NAMALWA (cell line): ENCODE measurements around the gene PDK2.

ENCODE experiments used
- DNase-seq: peaks from one replicate; pipeline ENCODE4 v3.0.0-alpha.2; 2015; ENCODE audit warnings: low spot score

PDK2 gene

DNA sequence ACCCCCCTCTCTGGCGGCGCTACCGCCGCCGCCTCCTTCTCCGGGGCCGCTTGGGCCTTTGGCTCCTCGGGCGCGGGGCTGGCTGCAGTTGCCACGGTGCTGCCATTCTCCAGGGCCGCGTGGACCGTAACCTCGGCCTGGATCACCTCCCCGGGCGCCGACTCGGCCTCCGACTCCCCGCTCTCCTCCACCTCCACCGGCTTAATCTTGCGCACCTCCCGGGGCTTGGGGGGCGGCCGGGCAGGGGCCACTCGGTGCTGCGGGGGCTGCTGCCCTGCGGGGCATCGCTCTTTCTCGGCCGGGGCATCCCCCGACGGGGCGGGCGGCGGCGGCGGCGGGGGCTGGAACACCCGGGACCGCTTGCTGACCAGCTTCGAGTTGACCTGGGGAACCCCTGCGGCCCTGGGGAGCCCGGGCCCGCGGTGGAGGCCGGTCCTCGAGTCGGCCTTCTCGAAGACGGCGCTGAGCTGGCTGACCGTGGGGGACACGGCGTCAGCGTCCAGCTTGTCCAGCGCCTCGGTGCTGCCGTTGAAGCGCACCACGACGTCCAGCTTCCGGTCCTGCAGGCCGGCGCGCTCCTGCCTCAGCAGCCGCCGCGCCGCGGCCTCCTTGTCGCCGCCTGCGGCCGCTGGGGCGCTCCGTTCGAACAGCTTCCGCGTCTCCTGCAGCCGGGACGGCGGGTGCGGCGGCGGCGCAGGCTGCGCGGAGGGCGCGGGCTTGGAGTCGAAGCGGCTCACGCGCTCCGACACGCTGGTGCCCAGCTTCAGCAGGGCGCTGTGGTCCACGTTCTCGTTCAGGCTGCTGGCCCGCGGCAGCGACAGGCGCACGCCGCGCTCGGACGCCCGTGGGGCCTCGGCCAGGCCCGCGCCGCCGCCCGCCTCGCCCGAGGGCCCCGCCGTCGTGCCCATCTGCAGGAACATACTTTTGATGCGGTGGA is 54.5 kb downstream of the PDK2 start:
- peak; percentile 63 for DNase-seq

DNA sequence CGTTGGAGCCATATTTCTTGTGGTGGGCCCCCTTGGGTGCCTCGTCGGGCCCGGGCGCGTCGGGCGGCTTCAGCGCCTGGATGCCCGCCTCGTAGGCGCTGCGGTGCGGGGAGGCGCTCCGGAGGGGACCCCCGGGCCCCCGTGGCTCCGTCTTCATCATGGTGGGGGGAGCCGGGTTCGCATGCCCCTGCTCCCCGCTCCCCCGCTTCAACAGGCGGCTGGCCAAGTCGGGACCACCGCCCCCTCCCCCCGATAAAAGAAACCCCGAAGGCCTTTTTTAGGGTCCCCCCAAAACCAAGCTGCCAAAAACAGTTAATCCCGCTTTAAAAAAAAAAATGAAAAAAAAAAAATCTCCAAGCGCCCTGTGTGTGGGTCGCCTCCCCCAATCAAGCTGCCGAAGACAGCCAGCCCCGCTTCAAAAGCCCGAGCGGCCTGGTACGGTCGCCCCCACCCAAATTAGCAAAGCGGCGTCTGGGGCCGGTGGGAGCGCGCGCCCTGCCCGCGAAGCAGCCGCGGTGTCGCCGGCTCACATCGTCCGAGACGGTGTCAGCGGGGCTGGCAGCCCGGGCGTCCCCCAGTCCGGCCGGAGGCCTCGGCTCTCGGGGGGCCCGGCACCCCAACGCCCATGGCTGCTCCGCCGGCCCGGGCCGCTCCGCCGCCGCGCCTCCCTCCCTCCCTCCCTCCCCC is 55.3 kb downstream of the PDK2 start, which contains the start of gene PPP1R9B:
Gene PPP1R9B (minus strand): TSS at position 324 of the 687 bp plus-strand sequence. CDS start 164 bp downstream, at position 160.
- no peak for DNase-seq

DNA sequence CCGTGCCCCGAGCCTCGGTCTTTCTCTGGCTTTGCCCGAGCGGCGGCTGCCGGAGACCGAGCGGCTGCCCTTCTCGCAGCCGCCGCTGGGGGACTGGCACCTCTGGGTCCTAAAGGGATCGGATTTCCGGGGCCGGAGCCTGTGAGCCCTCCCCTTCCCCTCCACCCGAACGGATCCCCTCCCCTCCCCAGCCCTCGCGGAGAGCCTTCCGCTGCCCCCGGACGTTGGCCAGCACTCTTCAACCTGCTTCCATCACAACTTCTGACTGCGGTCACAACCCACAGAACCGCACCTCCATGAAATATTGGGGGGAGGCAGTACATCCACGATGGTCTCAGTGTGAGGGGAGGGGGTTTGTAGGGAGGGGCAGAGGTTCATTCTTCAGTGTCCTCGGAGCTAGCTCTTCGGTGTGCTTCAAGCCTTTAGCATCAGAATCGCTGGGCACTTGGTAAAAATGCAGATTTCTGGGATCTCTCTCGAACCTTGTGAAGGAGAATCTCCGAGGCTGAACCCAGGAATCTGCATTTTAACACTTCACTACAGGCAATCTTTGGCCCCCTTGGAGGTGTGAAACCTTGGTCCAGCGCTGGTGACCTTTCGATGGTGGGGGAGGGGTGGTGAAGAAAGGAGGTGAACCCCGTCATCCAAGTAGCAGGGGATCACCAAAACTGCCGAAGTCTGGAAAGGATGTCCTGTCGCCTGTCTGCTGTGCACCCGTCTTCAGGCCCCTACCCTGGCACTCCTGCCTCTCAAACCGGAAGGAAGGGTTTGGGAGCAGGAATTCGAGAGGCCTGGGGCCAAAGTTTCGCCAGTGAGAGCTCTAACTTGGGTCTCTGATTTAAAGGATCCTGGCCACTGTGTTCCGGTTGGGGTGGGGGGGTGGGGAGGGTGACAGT is 56.1 kb downstream of the PDK2 start:
- DNase-seq = peak; percentile 91

DNA sequence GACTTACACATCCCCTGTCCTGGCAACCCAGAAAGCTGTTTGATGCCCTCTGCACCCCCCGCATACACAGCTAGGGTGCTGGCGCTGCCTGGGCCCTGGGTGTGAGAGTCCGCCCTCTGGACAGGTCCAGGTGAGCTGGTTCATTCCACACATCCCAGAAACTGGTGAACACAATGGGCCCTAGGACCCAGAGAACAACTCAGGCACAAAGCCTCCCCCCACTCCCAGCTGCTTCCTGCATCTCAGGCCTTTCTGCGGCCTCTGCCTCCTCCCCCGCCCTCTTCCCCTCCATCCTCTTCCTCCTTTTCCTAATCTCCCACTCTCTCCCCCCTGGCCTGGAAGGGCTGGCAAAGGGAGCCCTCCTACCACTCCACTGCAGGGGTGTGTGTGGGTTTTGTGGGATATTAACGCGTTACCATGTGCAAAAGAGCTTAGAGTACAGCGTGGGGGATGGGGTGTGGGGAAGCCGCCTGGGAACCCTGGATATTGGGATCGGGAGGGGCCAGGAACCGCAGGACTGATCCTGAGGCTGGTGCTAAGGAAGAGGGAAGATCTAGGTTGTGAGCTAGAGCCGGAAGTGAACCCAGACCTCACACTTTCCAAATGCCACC is 56.9 kb downstream of the PDK2 start:
- DNase-seq = peak; percentile 72

DNA sequence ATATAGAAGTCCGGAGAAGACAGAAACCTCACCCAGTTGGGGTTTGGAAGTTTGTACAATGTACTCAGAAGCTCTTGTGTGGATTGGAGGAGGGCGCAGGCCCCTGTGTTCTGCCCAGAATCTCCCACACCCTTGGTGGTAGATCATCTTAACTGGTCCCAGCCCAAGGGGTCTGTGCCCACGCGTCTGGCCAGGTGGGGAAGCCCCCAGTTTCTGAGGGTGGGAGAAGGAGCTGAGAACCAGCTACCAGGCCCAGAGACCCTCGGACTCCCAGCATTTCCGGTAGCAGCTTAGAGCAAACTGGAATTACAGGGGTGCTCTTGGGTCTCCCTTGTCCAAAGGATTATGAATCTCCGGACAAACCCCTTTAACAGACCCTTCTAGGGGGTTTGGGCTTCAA is 57.6 kb downstream of the PDK2 start:
- no peak for DNase-seq

DNA sequence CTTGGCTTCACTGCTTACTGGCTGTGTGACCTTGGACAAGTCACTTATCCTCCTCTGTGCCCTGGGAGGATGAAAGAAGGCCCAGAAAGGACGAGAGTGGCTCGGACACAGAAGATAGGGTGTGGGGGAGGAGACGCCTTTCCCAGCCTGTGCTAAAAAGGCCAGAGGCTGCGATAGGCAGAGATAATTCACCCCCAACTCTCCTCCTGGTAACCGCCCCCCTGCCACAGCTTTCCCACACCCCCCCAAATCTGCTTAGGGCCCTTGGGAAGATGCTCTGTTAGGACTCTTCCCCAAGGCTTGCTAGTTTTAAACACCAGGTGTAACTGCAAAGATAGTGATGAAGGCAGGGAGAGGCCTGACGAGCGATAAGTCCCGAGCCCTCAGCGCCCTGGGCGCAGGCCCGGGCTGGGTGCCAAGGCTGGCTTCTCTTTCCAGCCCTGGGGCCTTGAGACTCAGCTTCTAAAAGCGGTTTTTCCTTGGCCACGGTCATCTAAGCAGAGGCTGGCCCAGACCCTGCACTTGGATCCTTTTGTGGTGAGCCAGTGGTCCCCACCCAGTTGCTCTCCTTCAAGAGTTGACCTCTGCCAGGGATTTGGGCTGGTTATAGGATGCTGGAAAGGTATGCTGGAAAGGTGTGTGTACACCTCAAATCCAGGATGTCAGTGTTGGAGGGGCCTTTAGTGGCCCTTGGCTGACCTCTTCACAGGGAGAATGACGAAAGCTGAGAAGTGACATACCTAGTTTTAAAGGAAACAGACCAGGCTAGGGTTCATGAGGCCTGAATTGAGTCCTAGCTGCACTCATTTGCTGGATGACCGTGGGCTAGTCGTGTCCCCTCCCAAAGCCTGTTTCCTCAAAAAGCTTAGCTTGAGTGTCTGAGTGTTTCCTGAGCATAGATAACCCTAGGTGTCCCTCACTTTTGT is 58.8 kb downstream of the PDK2 start:
- no peak for DNase-seq

DNA sequence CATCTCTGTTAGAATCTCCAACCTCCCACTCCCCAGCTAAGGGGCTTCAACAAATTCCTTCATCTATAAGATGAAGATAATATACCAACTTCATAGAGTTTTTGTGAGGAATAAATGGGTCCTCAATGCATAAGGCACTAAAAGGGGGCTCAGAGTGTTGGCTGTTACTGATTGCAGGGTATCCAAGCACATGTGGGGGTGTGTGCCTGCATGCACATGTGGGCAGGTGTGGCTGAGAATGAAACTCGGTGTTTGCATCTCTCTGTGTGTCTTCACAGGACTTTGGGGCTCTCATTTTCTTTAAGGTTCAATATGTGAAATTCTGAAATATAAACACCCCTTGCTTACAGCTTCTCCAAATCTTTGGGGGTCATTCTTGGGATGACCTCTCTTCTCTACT is 59.5 kb downstream of the PDK2 start:
- no peak for DNase-seq

DNA sequence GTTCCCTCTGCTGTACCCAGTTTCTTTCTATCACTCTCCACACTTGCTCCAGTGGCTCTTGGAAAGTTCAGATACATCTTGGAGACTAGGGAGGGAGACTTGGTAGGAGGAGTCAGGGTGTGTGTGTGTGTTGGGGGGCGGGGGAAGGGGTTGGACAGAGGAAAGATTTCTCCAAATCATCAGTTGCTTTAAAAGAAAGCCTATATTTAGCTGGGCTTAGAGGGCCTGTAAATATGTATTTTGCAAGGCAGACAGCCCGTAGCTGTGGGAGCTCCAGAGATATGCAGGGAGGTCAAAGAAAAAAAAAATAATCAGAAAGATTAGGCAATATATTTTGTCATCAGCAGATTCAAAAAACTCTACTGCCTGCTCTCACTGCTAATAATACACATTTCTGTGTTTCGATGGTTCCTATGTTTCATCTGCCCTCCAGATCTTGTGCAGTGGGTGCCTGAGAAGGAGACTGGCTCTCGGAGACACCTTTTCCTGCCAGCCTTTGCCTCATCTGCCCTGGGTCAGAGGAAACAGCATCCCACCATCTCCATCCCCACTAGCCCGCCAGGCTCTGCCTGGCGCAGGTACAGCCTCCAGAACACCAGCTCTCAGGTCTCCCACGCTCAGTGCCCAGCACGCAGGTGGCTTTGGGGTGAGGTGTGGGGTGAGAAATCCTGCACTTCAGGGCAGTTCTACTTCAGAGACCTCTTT is 60.1 kb downstream of the PDK2 start:
- no peak for DNase-seq

DNA sequence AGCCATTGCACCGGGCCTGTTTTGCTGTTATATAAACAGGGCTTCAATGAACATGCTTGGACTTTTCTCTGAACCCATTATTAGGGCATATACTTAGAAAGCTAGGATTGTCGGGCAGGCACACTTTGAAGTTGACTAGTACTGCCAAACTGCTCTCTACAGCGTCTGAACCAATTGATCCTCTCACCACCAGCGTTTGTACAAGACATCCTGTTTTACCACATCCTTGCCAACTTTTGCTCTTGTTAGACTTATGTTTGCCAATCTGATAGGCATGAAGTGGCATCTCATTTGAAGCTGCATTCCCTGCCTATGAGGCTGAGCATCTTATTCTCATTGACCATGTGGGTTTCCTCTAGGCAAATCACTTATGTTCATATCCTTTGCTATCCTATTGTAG is 62.7 kb downstream of the PDK2 start:
- no peak for DNase-seq

DNA sequence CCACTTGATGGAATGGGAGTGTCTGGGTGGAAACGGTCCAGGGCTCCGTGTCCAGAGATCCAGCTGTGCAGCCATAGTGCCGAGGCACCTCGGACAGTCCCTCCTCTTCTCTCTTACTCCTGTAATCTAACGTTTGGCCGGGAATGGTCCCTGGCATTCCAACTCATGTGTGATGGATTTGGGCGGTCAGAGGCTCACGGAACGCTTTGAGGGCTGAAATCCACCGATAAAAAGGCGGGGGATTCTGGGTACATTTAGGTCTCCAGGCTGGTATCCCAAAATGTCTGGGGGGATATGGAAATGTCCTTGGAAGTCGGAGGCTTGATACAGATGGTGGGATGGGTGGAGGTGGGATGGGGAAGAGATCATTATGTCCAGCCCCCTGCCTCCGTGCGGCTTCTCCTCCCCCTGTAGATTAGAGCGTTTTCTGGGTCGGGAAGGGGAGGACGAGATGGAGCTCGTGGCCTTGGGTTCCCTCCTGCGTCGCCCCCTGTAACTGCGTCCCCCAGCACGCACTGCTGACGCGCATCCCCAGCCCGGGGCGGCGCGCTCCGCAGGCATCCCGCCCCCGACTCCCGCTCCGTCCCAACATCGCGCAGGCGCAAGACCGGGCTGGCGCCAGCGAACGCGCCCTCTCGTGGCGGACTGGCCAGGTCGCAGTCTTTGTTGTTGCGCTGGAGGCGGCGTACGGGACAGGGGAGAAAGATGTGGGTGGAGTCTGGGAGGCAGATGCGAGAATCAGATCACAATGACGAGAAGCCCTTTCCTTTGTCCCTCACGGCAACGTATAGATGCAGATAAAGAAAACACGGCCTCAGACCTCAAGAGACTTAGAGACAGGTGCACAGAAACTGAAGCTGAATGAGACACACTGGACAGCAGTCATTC is 66.1 kb downstream of the PDK2 start:
- peak; percentile 94 for DNase-seq
